Islet of Langerhans (tissue), 1 donor: Measurements from ENCODE around the gene PIK3C2B.
"Not testable (repeated sequence)": the region's sequence is repeated elsewhere in the genome, so short reads cannot be mapped to it uniquely, and the experiment has no call there.

ENCODE experiments used
- FAIRE-seq: peaks from one replicate; lab custom pipeline; 2011; peaks lifted over from hg19 to GRCh38; lab: Jason Lieb, UNC

PIK3C2B gene

GRCh38 chr1:204506201-204506968 lies 11.8 kb upstream of the PIK3C2B start:
- peak; percentile 56 for FAIRE-seq

GRCh38 chr1:204505674-204506200 lies 11.1 kb upstream of the PIK3C2B start:
- FAIRE-seq = no peak

- FAIRE-seq = no peak
Measured at GRCh38 chr1:204503913-204504519, 9.4 kb upstream of the PIK3C2B start.

- peak; percentile 88 for FAIRE-seq
Measured at GRCh38 chr1:204503122-204503912, 8.7 kb upstream of the PIK3C2B start.

GRCh38 chr1:204502241-204502640 lies 7.6 kb upstream of the PIK3C2B start:
- FAIRE-seq = no peak

- no peak for FAIRE-seq
Measured at GRCh38 chr1:204499511-204500468, 5.2 kb upstream of the PIK3C2B start.

- no peak for FAIRE-seq
Measured at GRCh38 chr1:204498981-204499380, 4.4 kb upstream of the PIK3C2B start.

GRCh38 chr1:204495777-204496176 lies 1.2 kb upstream of the PIK3C2B start:
- FAIRE-seq = no peak

GRCh38 chr1:204495078-204495753 lies 611 bp upstream of the PIK3C2B start:
- no peak for FAIRE-seq

- FAIRE-seq = no peak
Measured at GRCh38 chr1:204493984-204494280, 673 bp downstream of the PIK3C2B start.

GRCh38 chr1:204493145-204493983 lies 1.2 kb downstream of the PIK3C2B start:
- FAIRE-seq = no peak

GRCh38 chr1:204491655-204492054 lies 3.0 kb downstream of the PIK3C2B start:
- FAIRE-seq = no peak

- FAIRE-seq = no peak
Measured at GRCh38 chr1:204487256-204487615, 7.4 kb downstream of the PIK3C2B start.

GRCh38 chr1:204486513-204487255 lies 7.9 kb downstream of the PIK3C2B start:
- not testable (repeated sequence) for FAIRE-seq

GRCh38 chr1:204483791-204484190 lies 10.8 kb downstream of the PIK3C2B start:
- FAIRE-seq = no peak

GRCh38 chr1:204480515-204480914 lies 14.1 kb downstream of the PIK3C2B start:
- no peak for FAIRE-seq

- FAIRE-seq = no peak
Measured at GRCh38 chr1:204479387-204480136, 15.0 kb downstream of the PIK3C2B start.

- no peak for FAIRE-seq
Measured at GRCh38 chr1:204478921-204479320, 15.7 kb downstream of the PIK3C2B start.
